NOMO-1 treated with dmso at 0.1 percent for 144 hours (cell line): ENCODE data around the gene MPST.

Experiments
- DNase-seq: peaks from one replicate; lab custom pipeline; 2025; ENCODE audit not compliant: unreplicated experiment; lab: John Stamatoyannopoulos, UW

Gene MPST

DNA sequence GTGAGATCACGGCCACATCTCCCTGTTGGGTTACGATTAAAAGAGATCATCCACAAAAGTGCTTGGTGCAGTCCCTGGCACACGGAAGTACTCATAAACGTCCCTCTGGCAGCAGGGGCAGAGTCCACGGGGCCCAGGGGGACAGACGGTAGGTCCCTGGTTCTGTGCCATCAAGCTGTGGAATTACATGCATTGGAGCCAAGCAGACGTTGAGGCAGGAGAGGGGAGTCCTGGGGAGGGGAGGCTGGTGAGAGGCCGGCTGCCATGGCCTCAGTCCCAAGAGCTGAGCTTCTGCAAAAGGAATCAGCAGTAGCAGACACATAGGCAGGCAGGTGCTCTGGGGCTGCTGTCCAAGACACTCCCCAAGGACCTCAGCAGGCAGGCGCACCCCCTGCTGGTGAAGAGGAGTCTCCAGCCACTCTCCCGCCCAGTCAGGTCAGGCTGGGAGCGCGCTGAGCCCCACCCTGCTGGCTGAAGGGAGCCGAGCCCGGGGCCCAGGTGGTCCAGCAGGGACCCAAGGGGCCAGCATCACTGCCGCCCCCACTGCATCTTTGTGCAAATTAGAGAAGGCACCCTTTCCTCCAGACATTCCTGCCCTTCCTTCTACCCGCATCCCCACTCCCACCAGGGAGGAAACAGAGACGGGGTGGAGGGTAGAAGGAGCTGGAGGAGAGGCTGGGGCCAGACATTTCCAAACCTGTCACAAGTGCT is 24.4 kb downstream of the MPST start:
- peak; percentile 80 for DNase-seq

DNA sequence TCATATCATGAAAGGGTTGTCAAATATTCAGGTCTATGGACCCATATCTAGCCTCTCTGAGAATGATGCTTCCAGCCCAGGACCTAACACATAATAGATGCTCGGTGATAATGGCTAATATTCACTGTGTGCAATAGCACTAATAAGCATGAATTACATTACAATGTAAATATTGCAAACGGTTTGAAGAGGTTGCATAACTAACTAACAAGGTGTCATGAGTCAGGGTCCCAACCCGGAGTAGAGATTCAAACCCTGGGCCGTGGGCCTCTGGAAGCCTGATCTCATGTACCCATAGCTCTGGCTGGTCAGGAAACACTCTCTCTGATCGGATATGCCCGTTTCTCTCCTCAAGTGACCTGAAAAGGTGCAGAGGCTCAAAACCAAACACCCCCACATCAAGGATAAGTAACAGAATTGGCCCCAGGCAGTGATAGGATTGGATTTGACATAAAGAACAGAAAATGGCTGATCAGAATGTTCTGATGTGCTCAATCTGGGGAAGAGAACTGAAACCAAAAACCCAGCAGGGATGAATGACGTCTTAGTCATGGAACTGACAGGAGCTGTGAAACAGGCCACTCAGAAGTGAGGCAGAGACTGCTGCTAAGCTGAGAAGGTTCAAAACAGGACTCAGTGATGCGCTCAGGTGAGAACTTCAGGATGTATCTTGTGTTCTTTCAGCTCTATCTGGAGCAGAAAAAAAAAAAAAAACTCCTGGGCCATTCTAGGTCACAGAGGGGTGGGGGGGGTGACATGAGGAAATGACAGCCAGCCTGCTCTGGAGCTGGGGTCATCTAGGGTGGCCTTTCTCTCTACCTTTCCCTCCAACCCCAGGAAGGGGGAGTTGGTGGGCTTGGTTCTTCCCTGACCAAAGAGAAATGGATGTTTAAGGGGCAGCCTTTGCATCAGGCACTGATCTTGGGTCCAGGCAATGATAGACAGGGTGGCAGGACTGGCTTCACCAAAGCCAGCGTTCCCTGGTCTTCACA is 25.4 kb downstream of the MPST start:
- peak; percentile 10 for DNase-seq

DNA sequence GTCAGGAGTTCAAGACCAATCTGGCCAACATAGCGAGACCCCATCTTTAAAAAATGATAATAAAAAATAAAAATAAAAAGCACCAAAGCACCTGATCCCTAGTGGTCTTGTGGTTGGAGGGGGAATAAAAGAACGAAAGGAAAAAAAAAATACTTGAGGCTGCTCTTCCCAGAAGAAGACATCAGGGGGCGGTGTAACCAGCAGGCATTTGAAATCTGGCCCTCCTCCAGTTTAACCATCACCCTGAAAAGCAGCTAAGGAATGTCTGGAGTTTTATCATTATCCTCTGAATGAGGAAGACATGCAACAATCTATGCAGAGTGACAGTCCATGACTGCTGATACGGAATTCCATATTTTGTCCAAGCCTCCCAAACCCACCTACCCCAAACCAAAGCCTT is 26.4 kb downstream of the MPST start:
- DNase-seq: no peak

DNA sequence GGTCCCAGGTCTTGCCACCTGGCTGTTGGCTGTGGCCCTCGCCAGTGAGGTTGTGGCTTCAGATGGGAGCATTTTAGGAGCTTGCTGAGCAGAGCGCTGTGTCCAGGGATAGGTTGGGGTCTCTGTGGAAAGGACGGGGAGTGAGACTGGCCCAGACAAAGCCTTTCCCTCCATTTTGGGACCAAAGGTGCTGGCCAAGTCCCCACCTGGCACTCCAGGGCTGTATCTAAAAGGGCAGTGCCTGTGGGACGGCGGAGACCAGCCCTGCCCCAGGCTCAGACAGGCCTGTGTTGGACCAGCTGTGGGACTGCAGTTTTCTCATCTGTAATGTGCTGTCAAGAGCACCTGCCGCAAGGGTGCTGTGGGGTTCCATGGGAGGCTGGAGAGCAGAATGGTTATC is 27.0 kb downstream of the MPST start:
- no peak for DNase-seq

DNA sequence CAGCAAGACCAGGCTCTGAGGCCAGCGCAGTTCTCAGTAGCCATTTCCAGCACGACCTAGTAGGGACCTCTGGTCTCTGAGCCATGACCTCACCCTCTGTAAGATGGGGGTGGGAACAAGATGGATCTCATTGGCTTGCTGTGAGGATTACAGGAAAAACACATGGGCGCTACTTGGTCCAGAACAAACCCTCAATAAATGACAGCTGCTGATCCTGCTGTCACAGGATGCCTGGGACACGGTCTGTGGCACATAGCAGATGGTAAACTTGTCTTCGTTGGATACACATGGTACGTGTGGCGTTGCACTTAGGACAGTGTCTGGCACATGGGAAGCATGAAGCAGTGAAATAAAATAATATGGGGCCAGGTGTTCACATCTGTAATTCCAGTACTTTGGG is 27.5 kb downstream of the MPST start:
- DNase-seq: no peak

DNA sequence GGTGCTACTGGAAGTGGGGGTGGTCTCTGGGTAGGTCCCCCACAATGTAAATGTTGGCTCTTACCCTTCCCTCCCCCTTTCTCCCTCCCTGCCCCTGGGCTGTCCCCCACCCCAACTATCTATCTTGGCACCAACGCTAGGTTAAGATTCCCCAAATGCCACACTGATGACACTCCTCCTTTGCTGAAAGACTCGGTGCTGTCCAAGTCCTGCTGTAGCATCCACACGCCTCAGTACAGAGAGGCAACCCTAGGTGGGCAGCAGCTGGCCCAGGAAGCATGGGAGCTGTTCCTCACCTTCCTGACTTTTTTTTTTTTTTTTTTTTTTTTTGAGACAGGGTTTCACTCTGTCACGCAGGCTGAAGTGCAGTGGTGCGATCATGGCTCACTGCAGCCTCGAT is 28.6 kb downstream of the MPST start:
- no peak for DNase-seq

DNA sequence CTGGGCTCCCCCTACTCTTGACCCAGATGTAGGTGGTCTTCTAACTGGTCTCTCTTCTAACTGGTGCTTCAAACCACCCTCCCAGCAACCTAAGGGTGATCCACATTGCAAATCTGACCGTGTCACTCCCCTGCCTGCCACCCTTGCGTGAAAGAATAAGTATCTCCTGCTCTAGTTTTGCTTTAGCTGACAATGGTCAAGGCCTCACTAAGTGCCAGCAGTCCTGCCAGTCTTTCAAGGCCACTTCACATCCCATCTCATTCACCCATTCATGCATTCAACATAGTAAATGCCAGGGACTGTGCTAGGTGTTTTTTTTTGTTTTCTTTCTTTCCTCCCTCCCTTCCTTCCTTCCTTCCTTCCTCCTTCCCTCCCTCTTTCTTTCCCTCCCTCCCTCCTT is 29.7 kb downstream of the MPST start:
- DNase-seq: no peak

DNA sequence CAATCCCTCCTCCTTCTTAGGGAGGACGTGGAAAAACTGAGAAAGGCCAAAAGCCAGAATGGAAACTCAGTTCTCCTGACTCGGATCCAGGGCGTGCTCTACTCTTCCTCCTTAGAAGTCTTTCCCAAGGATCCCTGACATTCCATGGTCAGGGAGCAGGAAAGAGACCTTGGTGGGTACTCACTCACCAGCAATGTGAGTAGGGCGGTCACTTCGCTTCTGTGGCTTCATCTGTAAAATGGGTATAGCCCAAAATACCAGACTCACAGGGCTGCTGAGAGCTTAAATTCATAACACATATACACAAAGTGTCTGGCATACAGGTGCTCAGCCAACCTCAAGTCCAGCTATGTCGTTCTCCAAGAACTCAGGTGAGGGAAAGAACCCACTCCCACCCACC is 31.4 kb downstream of the MPST start:
- no peak for DNase-seq

DNA sequence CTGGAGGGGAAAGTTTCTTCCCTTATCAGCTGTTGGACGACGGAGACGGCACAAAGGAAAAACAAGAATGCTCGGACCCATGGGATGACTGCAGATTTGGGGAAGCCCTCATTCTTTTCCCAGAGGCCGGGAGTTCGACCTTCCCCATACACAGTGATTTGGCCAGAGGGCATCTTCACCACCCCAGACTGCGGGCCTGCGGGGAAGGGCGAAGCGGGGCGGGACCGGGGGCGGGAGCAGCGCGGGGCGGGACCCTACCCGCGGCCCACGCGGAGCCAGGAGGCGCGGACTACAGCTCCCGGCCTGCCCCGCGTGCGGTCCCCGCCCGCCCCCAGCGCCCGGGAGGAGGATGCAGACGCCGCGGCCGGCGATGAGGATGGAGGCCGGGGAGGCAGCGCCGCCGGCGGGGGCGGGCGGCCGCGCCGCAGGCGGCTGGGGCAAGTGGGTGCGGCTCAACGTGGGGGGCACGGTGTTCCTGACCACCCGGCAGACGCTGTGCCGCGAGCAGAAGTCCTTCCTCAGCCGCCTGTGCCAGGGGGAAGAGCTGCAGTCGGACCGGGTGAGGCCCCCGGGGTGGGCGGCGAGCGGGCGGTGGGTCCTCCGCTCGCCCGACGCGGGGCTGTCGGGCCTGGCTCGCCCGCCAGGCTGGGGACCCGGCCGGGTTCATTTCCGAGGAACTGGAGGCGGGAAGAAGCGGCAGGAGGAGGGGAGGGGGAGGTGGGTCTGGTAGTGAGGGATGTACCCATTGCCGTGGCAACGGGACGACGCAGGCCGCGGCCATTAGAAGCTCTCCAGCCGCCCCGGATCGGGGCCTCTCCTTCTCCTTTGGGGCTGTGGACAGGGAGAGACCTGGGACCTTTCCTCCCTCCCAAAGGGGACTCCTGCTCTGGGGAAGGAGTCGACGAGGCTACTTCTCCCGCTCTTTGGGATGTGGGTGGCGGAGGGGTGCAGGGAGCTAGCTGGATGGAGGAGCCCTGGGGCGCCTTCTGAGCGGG is 32.1 kb downstream of the MPST start, which contains the start of gene KCTD17:
Gene KCTD17, plus strand, starts transcription at position 352 of the 995 bp plus-strand sequence. Its CDS starts 19 bp downstream, at position 371.
- peak; percentile 52 for DNase-seq

DNA sequence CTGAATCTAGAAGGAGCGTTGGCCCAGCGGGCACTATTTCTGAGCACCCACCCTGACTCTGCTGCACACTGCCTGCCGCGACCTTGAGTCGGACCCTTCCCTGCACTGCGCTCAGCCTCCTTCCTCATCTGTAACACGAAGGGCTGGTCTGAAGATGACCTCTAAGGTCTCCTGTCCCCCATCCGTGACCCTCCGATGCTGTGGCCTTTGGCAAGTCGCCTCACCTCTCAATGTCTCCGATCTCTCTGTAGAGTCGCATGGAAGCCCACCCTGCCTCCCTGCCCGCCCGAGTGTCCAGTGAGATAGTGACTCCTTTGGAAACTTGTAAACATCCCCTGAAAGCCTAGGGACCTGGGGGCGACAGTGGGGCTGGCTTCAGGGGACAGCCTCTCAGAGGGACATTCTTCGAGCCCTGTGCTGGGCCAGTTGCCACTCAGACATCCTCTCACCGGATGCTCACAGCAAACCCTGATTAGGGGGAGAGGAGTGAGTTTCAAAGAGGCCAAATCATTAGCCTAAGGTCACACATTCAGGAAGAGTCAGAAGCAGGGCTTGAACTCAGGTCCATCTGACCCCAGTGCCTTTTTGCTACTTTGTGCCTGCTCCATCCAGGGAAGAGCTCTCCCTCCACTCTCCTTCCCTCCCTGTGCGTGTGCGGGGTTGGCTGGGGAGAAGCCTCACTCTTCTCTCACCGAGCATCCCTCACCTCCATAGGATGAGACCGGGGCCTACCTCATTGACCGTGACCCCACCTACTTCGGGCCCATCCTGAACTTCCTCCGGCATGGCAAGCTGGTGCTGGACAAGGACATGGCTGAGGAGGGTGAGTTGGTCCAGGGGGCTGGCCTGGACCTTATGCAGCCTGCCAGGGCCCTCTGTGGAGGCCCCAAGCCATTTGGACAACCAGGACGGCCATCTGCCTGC is 33.1 kb downstream of the MPST start:
- no peak for DNase-seq

DNA sequence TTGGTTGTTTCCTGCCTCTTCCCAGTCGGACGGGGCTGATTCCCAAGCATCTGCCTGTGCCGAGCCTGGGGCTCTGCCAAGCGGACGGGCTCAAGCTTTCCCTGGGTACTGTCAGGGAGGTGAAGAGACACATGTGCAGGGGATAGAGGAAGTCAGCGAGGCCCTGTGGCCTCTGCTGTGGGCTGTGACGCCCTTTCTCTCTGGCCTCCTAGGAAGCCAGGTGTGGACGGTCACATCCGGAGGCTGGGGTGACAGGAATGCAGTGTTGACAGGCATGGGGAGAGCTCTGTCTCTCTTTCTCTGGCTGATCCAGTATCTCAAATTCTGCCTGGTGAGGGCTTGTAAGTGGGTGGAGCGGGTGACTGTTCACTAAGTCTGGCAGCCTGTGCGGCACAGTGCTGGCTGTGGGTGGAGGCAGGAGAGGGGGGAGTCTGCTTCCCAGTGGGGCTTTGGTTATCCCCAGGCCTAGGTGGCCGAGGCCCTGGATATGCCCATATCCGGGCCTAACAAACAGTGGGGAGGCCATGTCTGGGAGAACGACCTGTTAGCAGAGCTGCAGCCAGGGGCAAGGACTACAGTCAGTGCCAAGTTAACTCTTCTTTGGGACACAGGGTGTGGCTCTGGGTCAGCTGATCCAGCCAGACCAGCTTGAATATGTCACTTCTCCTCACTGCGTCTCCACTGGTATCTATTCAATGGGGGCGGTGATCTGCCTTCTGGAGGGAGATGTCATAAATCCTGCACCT is 33.9 kb downstream of the MPST start:
- DNase-seq: no peak

DNA sequence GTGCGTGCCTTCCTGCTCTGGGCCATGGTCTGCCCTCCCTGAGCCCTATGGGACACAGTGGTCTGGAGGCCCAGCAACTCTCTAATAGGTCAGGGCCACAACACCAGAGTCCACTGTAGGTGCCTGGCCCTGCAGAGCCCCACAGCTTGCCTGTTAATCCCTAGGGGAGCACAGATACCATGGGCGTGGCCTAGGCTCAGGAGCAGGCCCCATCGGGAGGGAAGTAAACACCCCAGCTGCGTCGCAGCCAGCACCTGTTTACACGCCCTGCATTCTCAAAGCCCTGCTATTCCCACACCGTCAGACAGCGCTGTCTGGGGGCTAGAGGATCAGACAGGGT is 34.5 kb downstream of the MPST start:
- DNase-seq: no peak

DNA sequence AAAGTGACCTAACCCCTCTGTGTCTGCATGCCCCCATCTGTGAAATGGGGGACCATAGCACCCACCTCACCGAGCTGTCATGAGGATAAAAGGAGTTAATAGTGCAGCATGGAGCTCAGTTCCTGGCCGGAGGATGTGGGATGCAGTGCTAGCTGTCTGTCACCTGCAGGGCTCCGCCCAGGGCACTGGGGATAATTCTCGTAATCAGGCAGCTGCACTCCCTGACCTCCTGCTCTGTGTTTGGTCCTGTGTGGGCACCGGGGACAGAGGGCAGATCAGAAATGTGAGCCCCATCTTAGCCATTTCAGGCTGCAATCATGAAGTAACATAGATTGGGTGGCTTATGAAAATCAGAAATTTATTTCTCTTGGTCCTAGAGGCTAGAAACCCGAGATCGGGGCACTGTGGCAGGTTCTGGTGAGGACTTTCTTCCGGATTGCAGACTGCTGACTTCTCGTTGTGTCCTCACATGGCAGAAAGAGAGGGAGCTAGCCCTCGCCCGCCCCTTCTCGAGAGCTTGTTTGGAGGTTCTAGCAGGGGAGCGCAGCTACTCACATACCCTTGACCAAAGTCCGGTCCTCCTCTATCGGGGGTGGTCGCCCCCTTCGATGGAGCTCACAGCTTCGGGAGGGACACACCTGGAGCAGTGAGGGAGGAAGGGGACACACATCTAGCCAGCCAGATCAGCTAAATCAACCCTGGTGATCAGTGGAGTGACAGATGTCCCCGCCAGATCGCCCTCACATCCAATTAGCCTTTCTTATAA is 35.2 kb downstream of the MPST start:
- no peak for DNase-seq

DNA sequence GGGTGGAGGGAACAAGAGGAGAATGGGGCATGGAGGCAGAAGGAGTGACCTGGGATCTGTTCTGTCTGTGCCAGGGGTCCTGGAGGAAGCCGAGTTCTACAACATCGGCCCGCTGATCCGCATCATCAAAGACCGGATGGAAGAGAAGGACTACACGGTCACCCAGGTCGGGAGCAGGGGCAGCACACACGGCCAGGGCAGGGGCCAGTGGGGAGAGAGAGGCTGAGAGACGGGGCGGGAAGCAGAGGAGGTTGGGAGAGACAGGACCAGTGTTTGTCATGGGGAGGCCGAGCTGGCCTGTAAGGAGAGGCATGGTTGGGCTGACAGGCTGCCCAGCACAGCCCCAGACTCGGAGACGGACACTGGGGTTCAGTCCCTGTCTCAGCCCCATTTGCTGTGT is 36.7 kb downstream of the MPST start:
- no peak for DNase-seq

DNA sequence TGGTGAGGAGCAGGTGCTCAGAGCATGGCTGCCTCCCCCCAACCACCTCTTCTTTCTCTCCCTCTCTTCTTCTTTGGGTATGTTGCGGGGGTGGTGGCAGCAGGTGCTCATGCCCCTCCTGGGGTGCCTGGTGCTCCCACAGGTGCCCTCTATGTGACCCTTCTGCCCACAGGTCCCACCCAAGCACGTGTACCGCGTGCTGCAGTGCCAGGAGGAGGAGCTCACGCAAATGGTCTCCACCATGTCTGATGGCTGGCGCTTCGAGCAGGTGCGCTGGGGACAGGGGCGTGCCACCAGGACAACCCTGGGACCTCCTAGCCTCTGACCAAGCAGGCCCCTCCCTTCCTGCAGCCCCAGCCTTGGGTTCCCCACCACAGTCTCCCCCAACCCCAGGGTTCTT is 37.7 kb downstream of the MPST start:
- no peak for DNase-seq

DNA sequence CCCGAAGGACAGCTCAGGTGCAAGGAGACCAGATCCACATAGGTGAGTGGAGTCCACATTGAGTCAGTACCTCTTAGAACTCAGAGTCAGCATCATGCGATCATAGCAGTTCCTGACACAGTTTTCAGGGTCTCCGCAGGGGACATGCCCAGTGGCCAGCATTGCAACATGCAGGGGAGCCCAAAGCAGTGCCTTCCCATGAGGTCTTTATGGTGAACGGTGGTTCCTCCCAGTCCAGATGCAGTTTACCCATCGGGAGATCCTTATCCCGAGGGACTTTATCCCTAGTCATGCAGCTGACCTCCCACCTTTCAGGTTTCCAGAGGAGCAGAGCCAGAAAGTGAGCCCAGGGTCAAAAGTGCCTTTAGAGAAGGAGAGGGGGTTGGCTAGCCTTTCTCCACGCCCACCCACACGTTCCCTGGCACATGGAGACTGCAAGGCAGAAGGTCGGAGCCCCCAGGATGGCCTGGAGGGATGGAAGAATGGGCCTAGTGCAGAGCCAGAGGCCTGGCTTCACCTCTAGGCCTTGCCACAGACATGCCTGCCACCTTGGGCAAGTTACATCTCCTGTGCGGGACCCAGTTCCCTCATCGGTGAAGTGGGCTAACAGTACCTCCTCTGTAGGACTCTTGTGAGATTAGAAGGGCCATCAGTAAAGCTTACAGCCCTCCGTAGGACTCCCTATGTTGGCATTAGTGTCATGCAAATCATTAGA is 38.4 kb downstream of the MPST start:
- DNase-seq: no peak

DNA sequence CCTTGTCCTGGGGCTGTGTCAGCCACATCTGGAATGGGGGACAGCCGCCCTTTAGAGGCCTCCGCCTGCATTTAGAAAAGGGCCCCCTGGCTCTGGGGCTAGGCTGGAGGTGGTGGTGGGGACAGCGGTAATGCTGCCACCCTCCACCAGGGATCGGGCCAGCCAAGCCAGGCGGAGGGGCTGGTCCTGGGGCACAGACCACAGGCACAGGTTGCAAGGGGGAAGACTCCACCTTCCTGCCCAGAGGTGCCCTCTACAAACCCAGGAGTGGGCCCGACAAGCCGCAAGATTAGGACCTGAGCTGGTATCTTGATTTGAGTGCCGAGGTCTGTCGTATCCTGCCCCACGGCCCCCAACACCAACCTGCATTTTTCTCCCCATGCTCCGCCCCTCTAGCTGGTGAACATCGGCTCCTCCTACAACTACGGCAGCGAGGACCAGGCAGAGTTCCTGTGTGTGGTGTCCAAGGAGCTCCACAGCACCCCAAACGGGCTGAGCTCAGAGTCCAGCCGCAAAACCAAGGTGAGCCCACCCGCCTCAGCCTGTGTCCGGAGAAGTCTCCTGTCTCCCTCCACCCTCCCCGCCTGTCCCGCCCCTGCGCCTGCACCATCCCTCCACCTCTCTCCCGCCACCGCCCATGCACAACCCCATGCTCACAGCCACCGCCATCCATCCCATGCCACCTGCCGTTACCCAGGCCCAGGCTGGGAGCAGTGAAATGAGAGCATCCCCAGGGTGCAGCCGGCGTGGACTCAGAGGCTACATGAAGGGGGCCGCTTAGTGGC is 39.6 kb downstream of the MPST start:
- DNase-seq: no peak
